GM23248 (cell line): ENCODE data around the gene CEP295NL. TPM values are rescaled to one million over a fixed set of nuclear protein-coding genes. Genes with fewer than 3 reads are reported as not detected.
"Not testable (repeated sequence)": the region's sequence is repeated elsewhere in the genome, so short reads cannot be mapped to it uniquely, and the experiment has no call there.

Experiments used
- DNase-seq: peaks from one replicate; pipeline ENCODE4 v3.0.0-alpha.2; 2015
- H2AFZ ChIP-seq: fragments of 200-600 bp; sonication (generic); 2 replicates; pipeline ENCODE4 v1.6.1; 2016; ENCODE audit warnings: antibody characterized with exemption
- H3F3A ChIP-seq: fragments of 200-600 bp; sonication (generic); 2 replicates; pipeline ENCODE4 v1.6.1; 2016; ENCODE audit warnings: mild to moderate bottlenecking, antibody characterized with exemption, mixed run types; ENCODE audit not compliant: insufficient read depth
- H3K27ac ChIP-seq: fragments of 200-600 bp; sonication (generic); 2 replicates; pipeline ENCODE4 v1.5.1; 2016; ENCODE audit warnings: mild to moderate bottlenecking
- H3K27me3 ChIP-seq: fragments of 200-600 bp; sonication (generic); replicated peaks from 2 replicates; pipeline ENCODE4 v1.6.1; 2016; ENCODE audit warnings: mild to moderate bottlenecking; ENCODE audit not compliant: insufficient read depth
- H3K36me3 ChIP-seq: fragments of 200-600 bp; sonication (generic); 2 replicates; pipeline ENCODE4 v1.6.1; 2016; ENCODE audit warnings: low read depth, mild to moderate bottlenecking
- H3K4me1 ChIP-seq: fragments of 200-600 bp; sonication (generic); 2 replicates; pipeline ENCODE4 v1.6.1; 2016; ENCODE audit warnings: mild to moderate bottlenecking; ENCODE audit not compliant: insufficient read depth
- H3K4me2 ChIP-seq: fragments of 200-600 bp; sonication (generic); one replicate; pipeline ENCODE4 v1.6.1; 2016; ENCODE audit warnings: mild to moderate bottlenecking; ENCODE audit not compliant: unreplicated experiment
- H3K4me3 ChIP-seq: fragments of 200-600 bp; sonication (generic); 2 replicates; pipeline ENCODE4 v1.5.1; 2016; ENCODE audit warnings: mild to moderate bottlenecking
- H3K79me2 ChIP-seq: fragments of 200-600 bp; sonication (generic); 2 replicates; pipeline ENCODE4 v1.6.1; 2016; ENCODE audit warnings: mild to moderate bottlenecking; ENCODE audit not compliant: insufficient read depth
- H3K9ac ChIP-seq: fragments of 200-600 bp; sonication (generic); 2 replicates; pipeline ENCODE4 v1.6.1; 2016; ENCODE audit warnings: mild to moderate bottlenecking
- H3K9me2 ChIP-seq: fragments of 200-600 bp; sonication (generic); 2 replicates; pipeline ENCODE4 v1.6.1; 2016; ENCODE audit warnings: mixed run types, mild to moderate bottlenecking, moderate library complexity; ENCODE audit not compliant: insufficient read depth
- H3K9me3 ChIP-seq: fragments of 200-600 bp; sonication (generic); one replicate; pipeline ENCODE4 v1.6.1; 2017; ENCODE audit warnings: low read depth
- H4K20me1 ChIP-seq: fragments of 200-600 bp; sonication (generic); 2 replicates; pipeline ENCODE4 v1.6.0; 2016; ENCODE audit not compliant: insufficient read depth
- EZH2 ChIP-seq: fragments of 200-600 bp; sonication (generic); IDR thresholded peaks from 2 replicates; pipeline ENCODE4 v1.6.1; 2018; ENCODE audit warnings: antibody characterized with exemption, mild to moderate bottlenecking; ENCODE audit not compliant: insufficient read depth, poor library complexity, severe bottlenecking
- EZH2phosphoT487 ChIP-seq: fragments of 200-600 bp; sonication (generic); IDR thresholded peaks from 2 replicates; pipeline ENCODE4 v1.6.1; 2018; ENCODE audit warnings: antibody characterized with exemption, moderate library complexity, mild to moderate bottlenecking, low read depth; ENCODE audit not compliant: insufficient read depth
- WGBS, 2 experiments: methylation state at CpG; one replicate each; pipeline ENCODE4 v1.1.6; 2015 to 2017; ENCODE audit warnings: low lambda C conversion rate in 2 of 2, low coverage in 1 of 2; ENCODE audit errors: missing lambda C conversion rate in 2 of 2; 5-methylcytosine and 5-hydroxymethylcytosine counted together
- in situ Hi-C: fragments of 300-500 bp; cut with MboI; formaldehyde crosslinking; loops from 2 replicates; pipeline ENCODE4 v1.15.0; 2020
- polyA plus RNA-seq: library from polyadenylated mRNA; unstranded; fragments of >200 nt; fragmentation: Nextera tagmentation; extraction: Ambion mirVana; gene quantifications from 2 replicates; pipeline ENCODE4 v1.2.1, GENCODE V29; 2016
- total RNA-seq: library from RNA; depleted of rRNA; stranded (reverse); fragments of >200 nt; shearing (Covaris generic); gene quantifications from 2 replicates; pipeline ENCODE4 v1.2.3, GENCODE V29; 2014

CEP295NL gene
- total and polyA plus RNA-seq, 2 experiments from 2014 or later, result 0.11 to 0.14 TPM

DNA sequence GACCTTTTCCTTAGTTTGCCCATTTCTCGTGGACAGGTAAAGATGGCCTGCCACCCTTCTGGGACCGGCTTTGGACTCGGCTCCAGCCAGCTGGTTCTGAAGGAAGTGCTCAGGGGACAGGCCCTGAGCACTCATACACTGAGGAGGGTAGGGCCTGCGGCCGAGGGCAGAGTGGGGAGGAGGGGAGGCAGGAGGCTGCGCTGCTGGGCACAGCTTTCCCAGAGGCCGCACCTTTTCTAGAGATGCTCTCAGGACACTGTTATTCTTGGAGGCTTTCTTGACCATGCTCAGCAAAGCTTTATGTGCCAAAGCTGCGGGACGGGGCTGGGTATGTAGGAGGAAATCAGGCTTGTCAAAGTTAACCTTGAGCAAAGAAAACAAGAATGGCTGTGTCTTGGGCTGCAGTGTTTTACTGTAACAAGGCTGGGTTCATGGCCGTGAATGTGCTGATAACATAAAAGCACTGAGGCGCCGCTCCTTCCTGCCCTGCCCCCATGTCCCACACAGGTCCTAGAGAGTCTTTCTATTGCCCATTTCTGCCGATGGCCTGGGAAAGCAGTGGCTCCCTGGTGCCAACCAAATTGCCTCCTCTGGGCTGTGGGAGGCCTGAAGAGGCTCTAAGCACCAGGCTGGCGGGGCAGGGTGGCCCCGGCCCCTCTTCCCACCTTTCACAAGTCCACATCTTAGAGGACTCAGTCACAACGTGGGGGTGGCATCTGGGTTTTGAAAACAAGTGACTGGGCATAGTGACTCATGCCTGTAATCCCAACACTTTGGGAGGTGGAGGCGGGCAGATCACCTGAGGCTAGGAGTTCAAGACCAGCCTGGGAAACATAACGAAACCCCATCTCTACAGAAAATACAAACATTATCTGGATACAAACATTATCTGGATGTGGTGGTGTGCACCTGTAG is 44.5 kb upstream of the CEP295NL start:
- H3K9ac ChIP-seq, result no peak overlapping the region
- TF ChIP-seq EZH2phosphoT487 (no peak), EZH2 (no peak)
- H3K79me2 ChIP-seq, result no peaks in the 10 kb centered on the region
- H2AFZ ChIP-seq, result no peak overlapping the region
- H3F3A ChIP-seq, result no peaks in the 10 kb centered on the region
- 89% methylated on average over 18 of the region's 18 CpGs for WGBS, 2 experiments
- no peak overlapping the region for H3K4me2 ChIP-seq
- in situ Hi-C loops, result no loop called here
- H3K4me3 ChIP-seq, result no peak overlapping the region
- H3K36me3 ChIP-seq, result no peaks in the 10 kb centered on the region
- no peaks in the 10 kb centered on the region for H3K27me3 ChIP-seq
- H4K20me1 ChIP-seq, result no peaks in the 10 kb centered on the region
- no peaks in the 10 kb centered on the region for H3K9me3 ChIP-seq
- no peak for DNase-seq
- H3K9me2 ChIP-seq, result no peaks in the 10 kb centered on the region
- no peaks in the 10 kb centered on the region for H3K4me1 ChIP-seq
- H3K27ac ChIP-seq, result no peak overlapping the region

DNA sequence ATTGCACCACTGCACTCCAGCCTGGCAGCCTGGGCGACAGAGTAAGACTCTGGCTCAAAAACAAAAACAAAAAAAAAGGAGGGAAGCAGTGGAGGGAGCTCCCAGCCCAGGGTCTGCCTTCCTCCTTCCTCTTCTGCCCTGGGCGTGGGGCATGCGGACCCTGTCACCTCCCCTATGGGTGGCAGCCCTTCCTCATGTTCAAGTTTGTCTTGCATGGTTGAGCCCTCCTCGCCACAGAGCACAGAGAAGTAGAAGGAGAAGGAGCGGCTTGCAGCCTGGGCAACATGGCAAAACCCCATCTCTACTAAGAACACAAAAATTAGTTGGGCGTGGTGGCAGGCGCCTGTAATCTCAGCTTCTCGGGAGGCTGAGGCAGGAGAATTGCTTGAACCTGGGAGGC is 43.6 kb upstream of the CEP295NL start:
- H3K4me2 ChIP-seq, result no peak overlapping the region
- H3K79me2 ChIP-seq, result no peaks in the 10 kb centered on the region
- in situ Hi-C loops, result no loop called here
- H3F3A ChIP-seq, result no peaks in the 10 kb centered on the region
- DNase-seq, result no peak
- H3K27ac ChIP-seq, result no peak overlapping the region
- no peaks in the 10 kb centered on the region for H3K9me2 ChIP-seq
- H3K9ac ChIP-seq, result no peak overlapping the region
- H4K20me1 ChIP-seq, result no peaks in the 10 kb centered on the region
- no peak for TF ChIP-seq EZH2phosphoT487
- H3K27me3 ChIP-seq, result no peaks in the 10 kb centered on the region
- H3K36me3 ChIP-seq, result no peaks in the 10 kb centered on the region
- WGBS, 2 experiments, result 83 to 88% methylated on average over 8 of the region's 8 CpGs
- no peak overlapping the region for H3K4me3 ChIP-seq
- H3K9me3 ChIP-seq, result no peaks in the 10 kb centered on the region
- H3K4me1 ChIP-seq, result no peaks in the 10 kb centered on the region
- H2AFZ ChIP-seq, result no peak overlapping the region

DNA sequence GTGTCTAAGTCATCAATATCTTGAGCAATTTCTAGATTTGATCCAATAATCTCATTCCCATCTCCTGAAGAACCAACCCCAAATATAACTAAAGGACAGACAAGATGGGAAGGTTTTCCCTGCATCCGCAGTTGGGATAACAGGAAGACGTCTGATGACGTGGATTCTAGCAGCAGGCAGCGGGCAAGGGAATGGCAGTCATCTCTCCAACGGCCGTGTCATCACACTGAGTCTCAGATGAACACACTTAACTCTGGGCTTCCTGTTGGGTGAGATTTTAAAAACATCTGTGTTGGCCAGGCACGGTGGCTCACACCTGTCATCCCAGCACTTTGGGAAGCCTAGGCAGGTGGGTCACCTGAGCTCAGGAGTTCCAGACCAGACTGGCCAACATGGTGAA is 43.1 kb upstream of the CEP295NL start:
- WGBS, 2 experiments, result 76% methylated on average over 7 of the region's 7 CpGs
- no peak for DNase-seq
- in situ Hi-C loops, result no loop called here
- H3K9ac ChIP-seq, result no peak overlapping the region
- H3K4me3 ChIP-seq, result no peak overlapping the region
- H2AFZ ChIP-seq, result no peak overlapping the region
- no peak for TF ChIP-seq EZH2
- no peaks in the 10 kb centered on the region for H3K4me1 ChIP-seq
- H3K27ac ChIP-seq, result no peak overlapping the region
- H3K9me2 ChIP-seq, result no peaks in the 10 kb centered on the region
- H3K79me2 ChIP-seq, result no peaks in the 10 kb centered on the region
- no peaks in the 10 kb centered on the region for H4K20me1 ChIP-seq
- H3K4me2 ChIP-seq, result no peak overlapping the region
- H3K27me3 ChIP-seq, result no peaks in the 10 kb centered on the region
- H3F3A ChIP-seq, result no peaks in the 10 kb centered on the region
- H3K36me3 ChIP-seq, result no peaks in the 10 kb centered on the region
- no peaks in the 10 kb centered on the region for H3K9me3 ChIP-seq

DNA sequence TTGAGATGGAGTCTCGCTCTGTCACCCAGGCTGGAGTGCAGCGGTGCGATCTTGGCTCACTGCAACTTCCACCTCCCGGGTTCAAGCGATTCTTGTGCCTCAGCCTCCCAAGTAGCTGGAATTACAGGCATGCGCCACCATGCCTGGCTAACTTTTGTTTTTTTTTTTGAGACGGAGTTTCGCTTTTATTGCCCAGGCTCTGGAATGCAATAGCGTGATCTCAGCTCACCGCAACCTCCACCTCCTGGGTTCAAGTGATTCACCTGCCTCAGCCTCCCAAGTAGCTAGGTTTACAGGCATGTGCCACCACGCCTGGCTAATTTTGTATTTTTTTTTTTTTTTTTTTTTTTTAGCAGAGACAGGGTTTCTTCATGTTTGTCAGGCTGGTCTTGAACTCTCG is 42.5 kb upstream of the CEP295NL start:
- H3K27ac ChIP-seq, H3K36me3 ChIP-seq, H3K27me3 ChIP-seq, H4K20me1 ChIP-seq, H3K4me3 ChIP-seq, H3K4me1 ChIP-seq, H3K4me2 ChIP-seq, H3K79me2 ChIP-seq, H2AFZ ChIP-seq, DNase-seq, in situ Hi-C loops, H3F3A ChIP-seq, H3K9me2 ChIP-seq, H3K9ac ChIP-seq, H3K9me3 ChIP-seq: not testable (repeated sequence)
- WGBS, 2 experiments, result 75 to 82% methylated on average over 11 to 12 of the region's 12 CpGs

- no peaks in the 10 kb centered on the region for H4K20me1 ChIP-seq
- no peaks in the 10 kb centered on the region for H3F3A ChIP-seq
- H3K27ac ChIP-seq, result no peak overlapping the region
- no peak overlapping the region for H2AFZ ChIP-seq
- in situ Hi-C loops, result no loop called here
- WGBS, 2 experiments, result 59 to 60% methylated on average over 10 of the region's 10 CpGs
- no peaks in the 10 kb centered on the region for H3K79me2 ChIP-seq
- no peak for DNase-seq
- no peak overlapping the region for H3K4me2 ChIP-seq
- no peak overlapping the region for H3K4me3 ChIP-seq
- no peaks in the 10 kb centered on the region for H3K9me3 ChIP-seq
- H3K27me3 ChIP-seq, result no peaks in the 10 kb centered on the region
- no peak overlapping the region for H3K9ac ChIP-seq
- 0 out of 2 replicates have a peak, but pooled peaks cover 2% of the 10 kb centered on the region for H3K4me1 ChIP-seq
- H3K9me2 ChIP-seq, result no peaks in the 10 kb centered on the region
- no peaks in the 10 kb centered on the region for H3K36me3 ChIP-seq
- TF ChIP-seq EZH2, result no peak
- no peak for TF ChIP-seq EZH2phosphoT487
Measured at GRCh38 chr17:78944956-78945355, 42.0 kb upstream of the CEP295NL start.
